ENCODE measurements around the gene ORAI2.
"Not testable (repeated sequence)": the region's sequence is repeated elsewhere in the genome, so short reads cannot be mapped to it uniquely, and the experiment has no call there.

ORAI2 gene

DNA sequence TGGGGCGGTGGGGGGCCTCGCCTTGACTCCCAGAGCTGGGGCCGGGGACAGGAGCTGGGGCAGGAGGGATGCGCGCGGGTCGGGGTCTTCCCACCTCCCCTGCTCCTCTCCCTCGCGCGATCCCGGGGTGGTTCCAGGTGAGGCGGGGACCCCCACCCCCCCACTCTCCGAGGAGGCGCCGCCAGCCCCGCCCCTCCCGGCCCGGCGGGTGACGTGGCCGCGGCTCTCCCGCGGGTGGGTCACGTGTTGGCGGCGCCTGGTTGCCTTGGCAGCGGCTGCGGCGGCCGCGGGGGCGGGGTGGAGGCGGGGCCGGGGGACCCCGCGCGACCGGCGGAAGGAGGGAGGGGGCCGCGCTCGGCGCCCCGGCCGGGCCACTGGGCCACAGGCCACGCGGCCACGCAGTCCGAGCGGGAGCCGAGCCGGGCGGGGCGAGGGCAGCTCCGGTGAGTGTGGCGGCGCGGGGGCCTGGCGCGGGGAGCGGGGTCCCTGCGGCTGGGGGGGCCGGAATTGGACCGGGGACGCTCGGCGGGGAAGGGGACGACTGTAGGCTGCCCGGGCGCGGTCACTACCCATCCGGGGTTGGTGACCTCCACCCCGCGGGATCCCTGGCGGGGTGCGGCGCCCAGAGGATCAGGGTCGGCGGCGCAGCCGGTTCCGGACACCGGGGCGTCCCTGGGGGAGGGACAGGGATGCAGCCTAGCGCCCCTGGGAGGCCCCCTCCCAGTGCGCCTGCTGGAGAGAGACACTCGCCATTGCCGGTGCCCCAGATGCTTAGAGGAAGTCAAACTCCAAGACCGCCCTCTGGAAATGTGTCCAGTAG is at the start of gene ORAI2:
Gene ORAI2 (plus strand): TSS at position 357 of the 820 bp plus-strand sequence. CDS start 5,382 bp downstream, outside the sequence.
- peak; percentile 54 to 80 (median 70) for DNase-seq (ENCODE audit: low read depth in 3 of 3)

DNA sequence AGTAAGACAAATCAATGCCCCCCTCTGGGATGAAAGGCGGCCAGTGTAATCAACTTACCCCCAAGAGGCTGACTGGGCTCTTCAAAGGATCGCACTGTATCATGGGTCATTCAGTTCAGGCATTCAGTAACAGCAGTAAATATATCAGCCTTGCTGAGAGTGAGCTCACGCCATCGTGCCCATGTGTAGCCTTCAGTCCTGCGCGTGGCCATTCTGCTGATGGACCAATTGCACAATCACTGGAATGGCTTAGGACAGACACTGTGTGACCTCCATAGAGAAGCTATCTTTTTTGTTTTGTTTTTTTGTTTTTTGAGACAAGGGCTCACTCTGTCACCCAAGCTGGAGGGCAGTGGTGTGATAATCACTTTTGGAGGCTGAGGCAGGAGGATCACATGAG is 46.3 kb upstream of the ORAI2 start:
- DNase-seq (ENCODE audit: low read depth in 3 of 3), result no peak

DNA sequence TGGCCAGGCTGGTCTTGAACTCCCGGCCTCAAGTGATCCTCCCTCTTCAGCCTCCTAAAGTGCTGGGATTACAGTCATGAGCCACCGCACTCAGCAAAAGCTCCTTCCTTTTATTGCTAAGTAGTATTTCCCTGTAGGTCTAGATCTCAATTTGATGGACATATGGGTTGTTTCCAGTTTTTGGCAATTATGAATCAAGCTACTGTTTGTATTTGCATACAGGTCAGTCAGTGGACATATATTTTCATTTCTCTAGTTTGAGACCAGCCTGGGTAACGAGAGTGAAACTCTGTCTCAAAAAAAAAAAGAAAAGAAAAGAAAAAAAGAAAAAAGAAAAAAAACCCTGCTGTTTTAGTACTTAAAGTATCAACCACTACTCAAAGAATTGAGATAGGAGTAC is 43.6 kb upstream of the ORAI2 start:
- DNase-seq (ENCODE audit: low read depth in 3 of 3), result no peak

DNA sequence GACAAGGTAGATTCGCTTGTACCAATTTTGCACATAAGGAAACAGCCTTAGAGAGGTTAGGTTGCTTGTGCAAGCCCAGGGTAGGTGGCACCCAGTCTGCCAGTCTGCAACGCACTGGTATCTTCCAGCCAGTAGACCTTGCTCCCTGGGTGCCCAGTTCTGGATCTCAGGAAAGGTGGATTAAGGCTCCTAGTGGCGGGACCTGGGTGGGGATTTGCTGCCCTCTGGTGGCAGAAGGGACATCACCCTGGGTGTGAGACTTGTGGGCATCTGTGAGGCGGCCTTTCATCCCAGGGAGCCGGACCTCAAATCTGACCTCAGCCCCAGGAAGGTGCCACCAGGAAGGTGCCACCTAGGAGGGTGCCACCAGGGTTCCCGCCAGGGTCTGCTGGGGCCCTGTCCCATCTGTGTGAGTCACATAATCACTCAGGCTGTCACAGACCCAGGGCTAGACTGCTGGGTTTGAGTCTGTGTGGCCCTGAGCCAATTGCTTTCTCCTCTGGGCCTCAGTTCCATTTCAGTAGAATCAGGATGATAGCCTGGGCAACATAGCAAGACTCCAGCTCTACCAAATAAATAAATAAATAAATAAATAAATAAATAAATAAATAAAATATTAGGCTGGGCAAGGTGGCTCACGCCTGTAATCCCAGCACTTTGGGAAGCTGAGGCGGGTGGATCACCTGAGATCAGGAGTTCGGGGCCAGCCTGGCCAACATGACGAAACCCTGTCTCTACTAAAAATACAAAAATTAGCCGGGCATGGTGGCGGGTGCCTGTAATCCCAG is 42.5 kb upstream of the ORAI2 start:
- DNase-seq (ENCODE audit: low read depth in 3 of 3), result peak; percentile 33 to 66 (median 53)

DNA sequence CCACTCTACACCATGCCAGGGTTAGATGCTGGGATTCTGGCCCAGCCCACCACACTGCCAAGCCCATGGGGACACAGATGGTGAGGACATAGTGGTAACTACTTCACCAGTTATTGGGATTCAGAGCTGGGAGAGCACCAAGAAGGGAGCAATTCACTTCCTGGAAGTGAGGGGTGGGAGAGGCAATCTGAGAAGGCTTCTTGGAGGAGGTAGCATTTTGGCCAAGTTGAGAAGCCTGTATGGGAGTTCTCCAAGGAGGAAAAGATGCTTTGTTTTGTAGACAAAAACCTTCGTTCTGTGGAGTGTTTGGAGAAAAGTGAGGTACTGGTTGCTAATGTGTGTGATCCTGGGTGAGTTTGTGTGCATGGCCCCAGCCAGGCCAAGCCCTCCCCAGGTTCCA is 41.0 kb upstream of the ORAI2 start:
- no peak for DNase-seq (ENCODE audit: low read depth in 3 of 3)

DNA sequence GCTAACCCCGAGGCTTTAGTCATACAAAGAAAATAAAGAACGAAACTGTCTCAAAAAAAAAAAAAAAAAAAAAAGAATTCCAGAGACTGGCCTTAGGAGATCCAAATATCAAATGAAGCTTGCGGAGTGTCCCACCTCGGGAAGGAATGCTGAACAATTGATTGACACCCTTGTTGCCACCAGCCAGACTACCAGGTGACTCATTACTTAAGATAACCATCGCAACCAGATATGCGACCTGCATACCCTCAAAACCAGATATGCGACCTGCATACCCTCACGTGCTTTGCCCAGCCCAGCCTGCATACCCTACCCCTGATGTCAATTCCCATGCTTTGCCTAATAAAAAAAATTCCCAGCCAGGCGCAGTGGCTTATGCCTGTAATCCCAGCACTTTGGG is 39.9 kb upstream of the ORAI2 start:
- no peak for DNase-seq (ENCODE audit: low read depth in 3 of 3)

DNA sequence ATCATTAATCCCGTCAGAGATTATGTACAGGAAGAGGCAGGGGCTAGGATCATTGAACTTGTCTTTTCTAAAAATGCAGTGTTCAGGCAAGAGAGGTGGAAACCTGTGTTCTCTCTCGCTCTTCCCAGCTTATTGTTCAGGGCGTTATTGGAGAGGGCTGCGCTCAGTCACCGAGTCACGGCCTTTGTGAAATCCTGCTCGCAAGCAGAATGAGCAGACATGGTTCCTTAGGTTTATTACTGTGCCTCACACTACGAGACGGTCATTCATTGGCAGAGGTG is 37.8 kb upstream of the ORAI2 start:
- no peak for DNase-seq (ENCODE audit: low read depth in 3 of 3)

DNA sequence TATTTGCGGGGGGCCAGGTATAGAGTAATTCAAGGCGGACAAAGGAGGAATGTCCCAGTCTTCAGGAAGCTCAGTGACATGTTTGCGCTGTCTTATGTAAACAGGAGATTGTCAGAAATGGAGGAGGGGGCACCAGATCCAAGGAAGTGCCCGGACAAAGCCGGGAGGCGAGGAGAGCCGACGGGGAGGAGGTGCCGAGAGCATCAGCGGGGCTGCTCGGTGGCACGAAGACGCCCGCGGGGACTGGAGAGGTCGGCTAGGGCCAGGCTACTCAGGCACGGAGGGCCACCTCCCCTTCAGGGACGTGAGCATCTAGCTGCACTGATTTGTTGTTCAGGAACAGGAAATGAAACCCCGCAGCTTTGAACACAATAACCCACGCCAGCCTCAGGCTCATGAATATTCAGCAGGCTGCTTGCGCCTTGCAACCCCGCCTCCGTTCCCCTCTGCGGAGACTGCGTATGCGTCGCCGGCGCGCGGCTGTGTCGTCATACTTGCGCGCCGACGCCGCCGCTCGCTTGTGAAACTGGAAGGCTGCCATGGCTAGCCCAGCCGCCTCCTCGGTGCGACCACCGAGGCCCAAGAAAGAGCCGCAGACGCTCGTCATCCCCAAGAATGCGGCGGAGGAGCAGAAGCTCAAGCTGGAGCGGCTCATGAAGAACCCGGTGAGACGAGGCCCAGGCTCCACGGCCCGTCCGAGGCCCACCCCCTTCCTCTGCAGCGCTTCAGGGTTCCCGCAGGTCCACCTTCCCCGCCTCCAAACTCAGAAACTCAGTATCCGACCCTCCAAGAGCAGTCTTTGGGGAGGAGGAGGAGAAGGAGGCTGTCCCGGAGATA is 37.3 kb upstream of the ORAI2 start, which contains the start of gene PRKRIP1:
Gene PRKRIP1 (plus strand): TSS at position 491 of the 837 bp plus-strand sequence. CDS start 49 bp downstream, at position 540.
- DNase-seq (ENCODE audit: low read depth in 3 of 3), result peak; percentile 52 to 74 (median 66)

DNA sequence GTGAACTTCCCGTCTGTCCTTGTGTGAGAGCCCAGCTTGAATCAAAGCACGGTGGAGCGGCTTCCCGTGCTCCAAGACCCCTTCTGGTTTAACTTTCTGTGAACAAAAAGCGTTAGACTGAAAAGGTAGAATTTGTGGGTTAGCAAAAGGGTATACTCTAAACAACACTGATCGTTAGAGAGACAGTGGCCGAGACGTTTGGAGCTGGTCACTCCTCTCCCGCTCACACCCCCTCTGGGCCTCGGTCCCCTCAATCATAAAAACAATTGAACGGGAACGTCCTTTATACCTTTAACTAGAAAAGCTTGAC is 36.7 kb upstream of the ORAI2 start:
- DNase-seq (ENCODE audit: low read depth in 3 of 3), result no peak

DNA sequence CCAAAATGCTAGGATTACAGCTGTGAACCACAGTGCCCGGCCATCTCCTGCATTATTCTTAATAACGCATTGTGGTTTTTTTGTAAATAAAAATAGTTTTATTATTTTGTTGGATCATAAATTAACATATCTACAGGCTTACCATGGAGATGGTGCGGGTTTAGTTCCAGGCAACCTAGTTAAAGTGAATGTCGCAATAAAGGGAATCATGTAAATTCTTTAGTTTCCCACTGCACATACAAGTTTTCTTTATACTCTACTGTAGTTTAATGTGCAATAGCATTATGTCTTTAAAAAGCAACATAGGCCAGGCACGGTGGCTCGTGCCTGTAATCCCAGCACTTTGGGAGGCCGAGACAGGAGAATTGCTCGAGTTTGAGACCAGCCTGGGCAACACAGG is 34.8 kb upstream of the ORAI2 start:
- no peak for DNase-seq (ENCODE audit: low read depth in 3 of 3)

DNA sequence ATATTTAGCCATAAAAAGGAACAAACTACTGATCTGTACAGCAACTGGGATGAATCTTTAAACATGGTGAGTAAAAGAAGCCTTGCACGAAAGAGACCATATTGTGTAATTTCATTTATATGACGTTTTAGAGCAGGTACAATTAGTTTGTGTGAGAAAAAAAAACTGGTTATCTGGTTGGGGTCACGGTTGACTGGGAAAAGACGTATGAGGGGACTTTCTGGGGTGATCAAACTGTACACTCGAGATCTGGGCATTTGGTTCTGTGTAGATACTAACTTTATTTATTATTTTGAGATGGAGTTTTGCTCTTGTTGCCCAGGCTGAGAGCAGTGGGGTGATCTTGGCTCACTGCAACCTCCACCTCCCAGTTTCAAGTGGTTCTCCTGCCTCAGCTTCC is 33.0 kb upstream of the ORAI2 start:
- DNase-seq (ENCODE audit: low read depth in 3 of 3), result no peak

DNA sequence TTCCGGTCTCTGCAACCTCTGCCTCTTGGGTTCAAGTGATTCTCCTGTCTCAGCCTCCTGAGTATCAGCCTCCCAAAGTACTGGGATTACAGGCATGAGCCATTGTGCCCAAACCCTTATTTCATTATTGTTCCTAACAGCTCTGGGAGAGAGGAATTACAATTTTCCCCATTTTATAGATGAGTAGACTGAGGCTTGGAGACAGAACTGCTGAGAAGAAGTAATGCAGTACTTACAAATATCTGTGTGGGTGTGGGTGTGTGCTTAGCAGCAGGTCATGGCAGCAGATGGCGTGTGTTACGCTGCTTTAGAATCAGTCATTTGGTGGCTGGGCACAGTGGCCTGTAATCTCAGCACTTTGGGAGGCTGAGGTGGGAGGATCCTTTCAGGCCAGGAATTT is 29.8 kb upstream of the ORAI2 start:
- no peak for DNase-seq (ENCODE audit: low read depth in 3 of 3)

DNA sequence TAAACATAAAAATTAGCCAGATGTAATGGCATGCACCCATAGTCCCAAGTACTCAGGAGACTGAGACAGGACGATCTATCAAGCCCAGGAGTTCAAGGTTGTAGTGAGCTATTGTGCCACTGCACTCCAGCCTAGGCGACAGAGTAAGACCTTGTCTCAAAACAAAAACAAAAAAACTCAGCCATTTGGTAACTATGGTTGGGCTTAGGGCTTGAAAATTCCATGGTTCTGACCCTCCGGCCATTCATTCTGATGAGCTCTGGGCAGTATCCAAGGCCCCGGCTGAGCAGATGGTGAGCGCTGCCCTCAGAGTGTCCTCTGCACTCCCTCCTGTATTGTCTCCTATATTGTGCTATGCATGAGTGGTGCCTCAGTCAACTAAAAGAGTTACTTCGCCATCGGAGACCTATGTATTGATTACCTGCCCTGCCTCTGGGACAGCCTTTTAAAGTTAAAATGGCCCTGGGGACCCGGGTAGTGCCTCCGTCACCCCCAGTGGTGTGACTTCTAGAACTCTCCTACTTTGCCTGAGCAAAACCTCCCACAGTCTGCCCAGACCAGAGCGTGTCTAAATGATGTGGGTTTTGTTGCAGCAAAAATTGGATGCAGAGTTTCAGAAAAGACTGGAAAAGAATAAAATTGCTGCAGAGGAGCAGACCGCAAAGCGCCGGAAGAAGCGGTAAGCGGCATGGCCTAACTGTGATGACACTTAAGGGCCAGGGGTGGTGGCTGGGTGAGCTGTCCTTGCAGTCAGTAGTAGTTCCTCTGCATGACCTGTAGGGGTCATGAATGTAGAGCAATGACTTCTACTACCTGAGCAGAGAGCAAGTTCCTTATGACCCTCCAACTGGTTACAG is 29.1 kb upstream of the ORAI2 start:
- DNase-seq (ENCODE audit: low read depth in 3 of 3), result no peak

DNA sequence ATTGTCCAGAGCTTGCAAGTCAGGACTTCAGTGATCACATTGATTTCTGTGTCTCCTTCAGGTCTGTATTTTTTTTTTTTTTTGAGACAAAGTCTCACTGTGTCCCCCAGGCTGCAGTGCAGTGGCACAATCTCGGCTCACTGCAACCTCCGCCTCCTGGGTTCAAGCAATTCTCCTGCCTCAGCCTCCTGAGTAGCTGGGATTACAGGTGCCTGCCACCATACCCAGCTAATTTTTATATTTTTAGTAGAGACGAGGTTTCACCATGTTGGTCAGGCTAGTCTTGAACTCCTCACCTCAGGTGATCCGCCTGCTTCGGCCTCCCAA is 28.6 kb upstream of the ORAI2 start:
- not testable (repeated sequence) for DNase-seq (ENCODE audit: low read depth in 3 of 3)

DNA sequence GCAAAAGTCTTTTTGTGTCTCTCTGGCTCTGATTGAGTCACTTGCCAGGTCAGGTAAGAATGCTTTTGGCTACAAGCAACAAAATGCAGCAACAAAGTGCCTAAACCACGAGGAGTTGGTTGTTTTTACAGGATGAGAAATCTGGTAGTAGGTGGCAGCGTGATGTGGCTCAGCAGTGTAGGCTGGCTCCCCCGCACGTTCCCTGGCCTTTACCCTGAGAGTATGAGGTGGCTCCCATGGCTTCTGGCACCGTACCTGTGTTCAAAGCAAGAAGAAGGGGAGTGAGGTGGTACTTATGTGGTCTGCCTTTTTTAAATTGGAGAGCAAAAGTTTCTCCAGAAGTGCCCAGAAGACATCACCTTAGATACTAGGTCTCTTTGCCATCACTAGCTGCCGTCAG is 25.5 kb upstream of the ORAI2 start:
- DNase-seq (ENCODE audit: low read depth in 3 of 3), result no peak

DNA sequence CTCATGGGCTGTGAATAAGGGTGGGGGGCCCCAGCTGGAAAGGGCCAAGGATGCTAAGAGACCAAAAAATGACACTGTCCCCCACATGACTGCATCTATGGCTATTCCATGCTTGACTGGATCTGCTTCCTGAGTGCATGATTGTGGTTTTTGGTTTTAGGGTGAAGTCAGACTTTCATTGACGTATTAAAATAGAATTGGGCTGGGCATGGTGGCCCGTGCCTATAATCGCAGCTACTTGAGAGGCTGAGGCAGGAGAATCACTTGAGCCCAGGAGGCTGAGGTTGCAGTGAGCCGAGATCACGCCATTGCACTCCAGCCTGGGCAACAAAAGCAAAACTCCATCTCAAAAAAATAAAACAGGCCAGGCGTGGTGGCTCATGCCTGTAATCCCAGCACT is 24.8 kb upstream of the ORAI2 start:
- not testable (repeated sequence) for DNase-seq (ENCODE audit: low read depth in 3 of 3)

DNA sequence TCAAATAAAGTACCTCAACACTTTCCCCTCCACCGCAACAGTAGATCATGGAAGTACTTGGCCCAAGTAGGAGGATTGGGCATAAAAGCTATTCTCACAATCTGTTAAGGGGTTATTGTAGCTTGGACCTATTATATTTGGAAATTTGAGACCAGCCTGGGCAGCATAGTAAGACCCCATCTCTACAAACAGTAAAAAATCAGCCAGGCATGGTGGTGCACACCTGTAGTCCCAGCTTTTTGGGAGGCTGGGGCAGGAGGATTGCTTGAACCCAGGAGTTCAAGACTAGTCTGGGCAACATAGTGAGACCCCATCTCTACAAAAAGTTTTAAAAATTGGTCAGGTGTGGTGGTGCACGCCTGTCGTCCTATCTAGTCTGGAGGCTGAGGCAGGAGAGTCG is 24.0 kb upstream of the ORAI2 start:
- no peak for DNase-seq (ENCODE audit: low read depth in 3 of 3)

DNA sequence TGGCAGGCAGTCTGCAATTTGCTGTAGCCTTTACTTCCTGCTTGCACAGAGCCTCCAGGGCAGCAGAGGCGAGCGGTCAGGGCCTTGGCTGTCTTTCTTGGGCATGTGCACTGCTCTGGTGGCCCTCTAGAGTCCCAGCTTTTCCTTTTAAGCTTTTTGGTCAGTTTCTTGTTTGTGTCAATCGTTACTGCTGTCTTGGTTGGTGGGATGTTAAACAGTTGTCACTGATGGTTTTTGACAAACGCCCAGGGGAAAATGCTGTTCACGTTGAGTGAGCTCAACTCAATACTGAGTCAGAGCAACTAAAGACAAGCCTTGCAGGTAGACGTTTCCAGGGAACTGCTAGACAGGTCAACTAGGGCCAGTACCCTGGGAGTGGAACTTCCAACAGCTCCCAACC is 23.3 kb upstream of the ORAI2 start:
- DNase-seq (ENCODE audit: low read depth in 3 of 3), result no peak

DNA sequence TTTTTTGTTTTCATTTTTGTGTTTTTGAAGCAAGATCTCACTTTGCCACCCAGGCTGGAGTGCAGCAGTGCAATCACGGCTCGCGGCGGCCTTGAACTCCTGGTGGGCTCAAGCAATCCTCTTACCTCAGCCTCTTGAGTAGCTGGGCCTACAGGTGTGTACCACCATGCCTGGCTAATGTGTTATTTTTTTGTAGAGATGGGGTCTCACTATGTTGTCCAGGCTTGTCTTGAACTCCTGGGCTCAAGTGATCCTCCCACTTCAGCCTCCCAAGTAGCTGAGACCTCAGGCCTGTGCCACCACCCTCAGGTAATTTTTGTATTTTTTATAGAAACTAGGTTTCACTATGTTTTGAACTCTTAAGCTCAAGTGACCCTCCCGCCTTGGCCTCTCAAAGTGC is 22.5 kb upstream of the ORAI2 start:
- DNase-seq (ENCODE audit: low read depth in 3 of 3), result no peak

DNA sequence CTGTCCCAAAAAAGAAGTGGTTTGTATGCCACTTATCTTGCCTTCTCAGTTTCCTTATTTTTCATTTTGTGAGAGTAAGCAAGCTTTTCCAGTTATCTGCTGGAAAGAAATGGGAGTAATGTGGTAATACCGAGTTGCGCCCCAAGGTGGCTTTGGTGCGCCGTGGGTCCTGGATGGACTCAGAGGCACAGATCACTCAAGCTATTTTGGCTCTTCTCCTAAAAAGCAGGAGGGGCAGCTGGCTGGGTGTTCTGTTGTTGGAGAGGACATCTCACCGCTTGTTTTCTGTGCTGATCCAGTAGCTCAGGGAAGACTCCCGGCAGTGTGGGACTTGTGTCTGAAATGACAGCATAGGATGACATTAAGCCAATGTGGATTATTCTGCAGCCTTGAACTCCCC is 20.8 kb upstream of the ORAI2 start:
- DNase-seq (ENCODE audit: low read depth in 3 of 3), result no peak

DNA sequence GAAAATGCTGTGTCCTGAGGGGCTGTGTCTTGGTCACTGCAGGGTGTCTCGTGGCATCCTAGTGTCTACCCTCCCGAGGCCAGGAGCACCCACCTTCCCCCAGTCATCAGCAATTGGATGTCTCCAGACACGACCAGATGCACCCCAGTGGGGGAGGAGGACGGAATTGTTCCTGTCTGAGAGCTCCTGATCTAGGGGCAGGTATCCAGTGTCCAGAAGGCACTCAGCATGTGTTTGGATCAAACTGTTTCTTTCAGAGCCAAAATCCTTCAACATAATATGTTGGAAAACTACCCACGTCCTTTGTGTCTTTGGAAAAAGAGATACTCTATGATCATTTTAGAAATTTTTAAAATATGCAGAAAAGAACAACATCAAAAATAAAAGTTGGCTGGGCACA is 20.3 kb upstream of the ORAI2 start:
- no peak for DNase-seq (ENCODE audit: low read depth in 3 of 3)

DNA sequence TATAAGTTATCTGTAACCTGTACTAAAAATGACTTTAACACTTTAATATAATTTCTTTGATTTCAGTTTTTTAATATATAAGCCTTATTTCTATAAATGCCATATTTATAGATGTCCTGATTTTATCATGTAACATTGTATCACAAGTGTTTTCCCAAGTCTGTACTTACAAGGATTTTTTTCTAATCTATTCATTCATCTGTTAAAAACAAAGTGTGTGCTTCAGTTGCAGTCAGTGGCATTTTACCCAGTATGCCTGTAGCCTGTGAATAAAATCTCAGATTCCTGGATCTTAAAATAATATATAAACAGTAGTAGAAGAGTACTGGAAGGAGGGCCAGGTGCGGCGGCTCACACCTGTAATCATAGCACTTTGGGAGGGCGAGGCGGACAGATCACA is 19.8 kb upstream of the ORAI2 start:
- DNase-seq (ENCODE audit: low read depth in 3 of 3), result no peak

Data from stimulated activated CD4-positive, alpha-beta T cell treated with anti-CD3 and anti-CD28 coated beads, TNF-alpha, amount 100 ng/mL, for 48 hours (primary cell).